CD14-positive monocyte (primary cell): ENCODE results near the gene ZNF235. TPM values are rescaled to one million over a fixed set of nuclear protein-coding genes. Genes with fewer than 3 reads are reported as not detected.
A peak's percentile ranks its signal among the peaks of the same experiment; 100 is the strongest.
"Not testable (repeated sequence)": the region's sequence is repeated elsewhere in the genome, so short reads cannot be mapped to it uniquely, and the experiment has no call there.

Experiments
- DNase-seq, 3 donors: peaks; one replicate each; pipeline ENCODE4 v3.0.0-alpha.2; 2011 to 2022
- H2AFZ ChIP-seq: 2 replicates; pipeline ENCODE4 v1.6.0; 2012; ENCODE audit warnings: mild to moderate bottlenecking, low read depth, low read length, inconsistent platforms; ENCODE audit not compliant: insufficient read depth, poor library complexity, severe bottlenecking
- H3K27ac ChIP-seq, 2 donors: 1 replicate in 1 of 2; 2 replicates in 1 of 2; pipeline ENCODE4 v1.5.1; 2012 to 2013; ENCODE audit warnings: low read length in 2 of 2, control low read depth in 1 of 2, inconsistent platforms in 1 of 2, low read depth in 1 of 2, mild to moderate bottlenecking in 1 of 2
- H3K27me3 ChIP-seq, 2 donors: one replicate each; pipeline versions ENCODE4 v1.6.0 to v1.6.1; 2011 to 2013; ENCODE audit warnings: low read length in 2 of 2; ENCODE audit not compliant: control insufficient read depth in 2 of 2, insufficient read depth in 2 of 2
- H3K36me3 ChIP-seq, 2 donors: replicated peaks in 1 of 2; 1 replicate in 1 of 2; 2 replicates in 1 of 2; pipeline versions ENCODE4 v1.5.1 to v1.6.1; 2012 to 2013; ENCODE audit warnings: low read length in 2 of 2, control low read depth in 1 of 2, inconsistent platforms in 1 of 2, mild to moderate bottlenecking in 1 of 2; ENCODE audit not compliant: insufficient read depth in 2 of 2, control insufficient read depth in 1 of 2
- H3K4me1 ChIP-seq, 2 donors: 1 replicate in 1 of 2; 2 replicates in 1 of 2; pipeline versions ENCODE4 v1.5.1 to v1.6.1; 2012 to 2013; ENCODE audit warnings: low read length in 2 of 2, control low read depth in 1 of 2, inconsistent platforms in 1 of 2, mild to moderate bottlenecking in 1 of 2, moderate library complexity in 1 of 2; ENCODE audit not compliant: insufficient read depth in 2 of 2, control insufficient read depth in 1 of 2
- H3K4me2 ChIP-seq: replicated peaks from 2 replicates; pipeline ENCODE3; 2012; ENCODE audit warnings: low read length, moderate library complexity, mild to moderate bottlenecking; ENCODE audit not compliant: poor library complexity, severe bottlenecking; ENCODE audit errors: extremely low read depth
- H3K4me3 ChIP-seq, 3 experiments: fragments of 200-600 bp in 1 of 3; sonication (generic) in 1 of 3; replicated peaks in 1 of 3; 1 replicate in 2 of 3; 2 replicates in 1 of 3; pipeline ENCODE4 v1.5.1; 2011 to 2013; ENCODE audit warnings: low read length in 3 of 3, mild to moderate bottlenecking in 3 of 3, control low read depth in 2 of 3, low read depth in 2 of 3, inconsistent platforms in 1 of 3, moderate library complexity in 1 of 3
- H3K79me2 ChIP-seq: 2 replicates; pipeline ENCODE4 v1.6.0; 2012; ENCODE audit warnings: mild to moderate bottlenecking, control low read depth, inconsistent platforms, low read length, moderate library complexity; ENCODE audit not compliant: insufficient read depth
- H3K9ac ChIP-seq: 2 replicates; pipeline ENCODE4 v1.6.0; 2017; ENCODE audit warnings: low read length, mild to moderate bottlenecking; ENCODE audit not compliant: insufficient read depth, poor library complexity, severe bottlenecking
- H3K9me3 ChIP-seq, 2 donors: replicated peaks in 1 of 2; 1 replicate in 1 of 2; 2 replicates in 1 of 2; pipeline versions ENCODE4 v1.5.1 to v1.6.1; 2012 to 2013; ENCODE audit warnings: low read length in 2 of 2, control low read depth in 1 of 2; ENCODE audit not compliant: control insufficient read depth in 1 of 2, insufficient read depth in 1 of 2
- H4K20me1 ChIP-seq: 2 replicates; pipeline ENCODE4 v1.6.0; 2012; ENCODE audit warnings: mild to moderate bottlenecking, low read length, control low read depth, moderate library complexity; ENCODE audit not compliant: insufficient read depth
- H3K27ac Mint-ChIP-seq, 7 donors: one replicate each; pipeline ENCODE4 v1.8.0; 2020; ENCODE audit warnings: mild to moderate bottlenecking in 7 of 7, mixed read lengths in 7 of 7, moderate library complexity in 6 of 7, inconsistent platforms in 2 of 7
- H3K27me3 Mint-ChIP-seq, 3 donors: one replicate each; pipeline ENCODE4 v1.8.0; 2021 to 2022; ENCODE audit warnings: low read depth in 3 of 3, mild to moderate bottlenecking in 3 of 3, mixed read lengths in 3 of 3, moderate library complexity in 3 of 3, inconsistent platforms in 1 of 3
- H3K36me3 Mint-ChIP-seq, 2 donors: one replicate each; pipeline ENCODE4 v1.8.0; 2020; ENCODE audit warnings: mixed read lengths in 2 of 2, inconsistent platforms in 1 of 2, mild to moderate bottlenecking in 1 of 2
- H3K4me1 Mint-ChIP-seq: one replicate; pipeline ENCODE4 v1.8.0; 2020; ENCODE audit warnings: mild to moderate bottlenecking, mixed read lengths
- H3K4me3 Mint-ChIP-seq, 2 donors: one replicate each; pipeline ENCODE4 v1.8.0; 2020; ENCODE audit warnings: mild to moderate bottlenecking in 2 of 2, mixed read lengths in 2 of 2, moderate library complexity in 1 of 2
- H3K9me3 Mint-ChIP-seq, 7 donors: one replicate each; pipeline ENCODE4 v1.8.0; 2020 to 2022; ENCODE audit warnings: mixed read lengths in 7 of 7, mild to moderate bottlenecking in 6 of 7, moderate library complexity in 6 of 7, inconsistent platforms in 2 of 7
- WGBS: methylation state at CpG from one replicate; pipeline ENCODE4 v1.1.5; 2013; ENCODE audit warnings: missing lambda C conversion rate; ENCODE audit not compliant: insufficient coverage; 5-methylcytosine and 5-hydroxymethylcytosine counted together
- intact Hi-C, 2 donors: fragments of 100-400 bp; cut with micrococcal nuclease; formaldehyde crosslinking; loops; one replicate each; pipeline versions ENCODE4 v1.15.0 to v1.15.1; 2023
- polyA plus RNA-seq, 3 donors: library from polyadenylated mRNA; depleted of rRNA in 1 of 3; unstranded in 2 of 3; stranded (reverse) in 1 of 3; fragments of 300-500 nt in 2 of 3; fragments of >200 nt in 1 of 3; fragmentation: Illumina TruSeq in 2 of 3; gene quantifications; 1 replicate in 2 of 3; 2 replicates in 1 of 3; pipeline ENCODE4 v1.2.3, GENCODE V29; 2012 to 2021
- TF ChIP-seq, protein P1 (sequence below): fragments of 200-600 bp; IDR thresholded peaks from one replicate; pipeline ENCODE4 v1.8.0; 2022; ENCODE audit warnings: antibody characterized with exemption, mild to moderate bottlenecking

The ZNF235 gene
- polyA plus RNA-seq, 3 donors = 0.64 to 3.0 (median 0.92) TPM

DNA sequence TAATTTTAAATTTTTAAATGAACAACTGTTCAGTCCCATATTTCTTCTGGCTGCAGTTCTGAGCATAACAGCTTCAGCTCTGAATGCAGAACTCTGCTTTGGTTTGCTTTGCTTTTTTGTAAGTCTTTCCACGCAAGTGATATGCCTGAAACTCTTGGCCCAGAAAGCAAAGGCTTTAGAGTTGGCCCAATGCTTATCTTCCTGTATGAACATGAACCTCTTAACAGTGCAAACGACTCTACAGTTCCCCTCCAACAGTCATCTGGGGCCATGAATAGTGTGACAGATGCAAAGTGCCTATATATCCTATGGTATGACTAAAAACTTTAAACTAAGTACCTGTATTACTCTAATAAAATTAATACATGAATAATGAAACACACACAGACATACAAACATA, 37.0 kb upstream of the ZNF235 start:
- H3K4me3 ChIP-seq = no peak overlapping the region

DNA sequence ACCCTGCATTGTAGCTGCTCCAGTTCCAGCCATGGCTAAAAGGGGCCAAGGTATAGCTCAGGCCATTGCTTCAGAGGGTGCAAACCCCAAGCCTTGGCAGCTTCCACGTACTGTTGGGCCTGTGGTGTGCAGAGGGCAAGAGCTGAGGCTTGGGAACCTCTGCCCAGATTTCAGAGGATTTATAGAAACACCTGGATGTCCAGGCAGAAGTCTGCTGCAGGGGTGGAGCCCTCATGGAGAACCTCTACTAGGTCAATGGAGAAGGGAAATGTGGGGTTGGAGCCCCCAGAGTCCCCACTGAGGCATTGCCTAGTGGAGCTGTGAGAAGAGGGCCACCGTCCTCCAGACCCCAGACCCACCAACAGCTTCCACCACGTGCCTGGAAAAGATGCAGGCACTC, 29.8 kb upstream of the ZNF235 start:
- H3K4me1 Mint-ChIP-seq, H3K4me1 ChIP-seq, intact Hi-C loops, H3K27ac ChIP-seq, H3K79me2 ChIP-seq, H3K27me3 Mint-ChIP-seq, H3K4me3 ChIP-seq, H3K27me3 ChIP-seq, H2AFZ ChIP-seq, H3K9ac ChIP-seq, H4K20me1 ChIP-seq, H3K4me3 Mint-ChIP-seq, H3K4me2 ChIP-seq, DNase-seq: not testable (repeated sequence)
- peak overlapping the region in 1 of 7 donors; percentile 63 for H3K27ac Mint-ChIP-seq
- peaks cover 16 to 46% of the 10 kb centered on the region in 2 donors for H3K36me3 Mint-ChIP-seq
- peaks cover 32 to 74% (median 63%) of the 10 kb centered on the region in 7 donors for H3K9me3 Mint-ChIP-seq
- 53% methylated on average over 2 of the region's 3 CpGs for WGBS
- H3K36me3 ChIP-seq = peaks cover 2 to 23% of the 10 kb centered on the region in 2 donors
- peaks cover 47 to 92% of the 10 kb centered on the region in 2 donors for H3K9me3 ChIP-seq

More for the DNA sequence above, 37.0 kb upstream of the ZNF235 start:
- peaks cover 0 to 2% (median 0%) of the 10 kb centered on the region in 3 donors for H3K27me3 Mint-ChIP-seq
- H3K9me3 Mint-ChIP-seq = peaks cover 11 to 67% (median 44%) of the 10 kb centered on the region in 7 donors
- DNase-seq = no peak
- no peak overlapping the region for H2AFZ ChIP-seq
- intact Hi-C loops = no loop called here
- no peaks in the 10 kb centered on the region for H4K20me1 ChIP-seq
- no peak overlapping the region for H3K9ac ChIP-seq
- peaks cover 0 to under 1% of the 10 kb centered on the region in 2 donors for H3K36me3 ChIP-seq
- no peak overlapping the region for H3K27ac ChIP-seq
- peaks cover 38 to 68% of the 10 kb centered on the region in 2 donors for H3K9me3 ChIP-seq
- TF ChIP-seq, protein P1, sequence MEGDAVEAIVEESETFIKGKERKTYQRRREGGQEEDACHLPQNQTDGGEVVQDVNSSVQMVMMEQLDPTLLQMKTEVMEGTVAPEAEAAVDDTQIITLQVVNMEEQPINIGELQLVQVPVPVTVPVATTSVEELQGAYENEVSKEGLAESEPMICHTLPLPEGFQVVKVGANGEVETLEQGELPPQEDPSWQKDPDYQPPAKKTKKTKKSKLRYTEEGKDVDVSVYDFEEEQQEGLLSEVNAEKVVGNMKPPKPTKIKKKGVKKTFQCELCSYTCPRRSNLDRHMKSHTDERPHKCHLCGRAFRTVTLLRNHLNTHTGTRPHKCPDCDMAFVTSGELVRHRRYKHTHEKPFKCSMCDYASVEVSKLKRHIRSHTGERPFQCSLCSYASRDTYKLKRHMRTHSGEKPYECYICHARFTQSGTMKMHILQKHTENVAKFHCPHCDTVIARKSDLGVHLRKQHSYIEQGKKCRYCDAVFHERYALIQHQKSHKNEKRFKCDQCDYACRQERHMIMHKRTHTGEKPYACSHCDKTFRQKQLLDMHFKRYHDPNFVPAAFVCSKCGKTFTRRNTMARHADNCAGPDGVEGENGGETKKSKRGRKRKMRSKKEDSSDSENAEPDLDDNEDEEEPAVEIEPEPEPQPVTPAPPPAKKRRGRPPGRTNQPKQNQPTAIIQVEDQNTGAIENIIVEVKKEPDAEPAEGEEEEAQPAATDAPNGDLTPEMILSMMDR = no peak
- H3K4me1 ChIP-seq = no peaks in the 10 kb centered on the region
- WGBS = 80% methylated on average over 1 of the region's 2 CpGs
- H3K4me1 Mint-ChIP-seq = no peaks in the 10 kb centered on the region
- no peaks in the 10 kb centered on the region for H3K27me3 ChIP-seq
- no peaks in the 10 kb centered on the region for H3K79me2 ChIP-seq
- H3K36me3 Mint-ChIP-seq = peaks cover 2 to 8% of the 10 kb centered on the region in 2 donors
- no peak overlapping the region for H3K27ac Mint-ChIP-seq
- H3K4me2 ChIP-seq = no peak overlapping the region
- no peak overlapping the region for H3K4me3 Mint-ChIP-seq
